ENCODE data around the gene CFLAR. TPM values are rescaled to one million over a fixed set of nuclear protein-coding genes. Genes with fewer than 3 reads are reported as not detected.

Gene CFLAR
- polyA plus RNA-seq, 1 of the 3 experiments (the other 2 are of a cell fraction), result 23.7 TPM

DNA sequence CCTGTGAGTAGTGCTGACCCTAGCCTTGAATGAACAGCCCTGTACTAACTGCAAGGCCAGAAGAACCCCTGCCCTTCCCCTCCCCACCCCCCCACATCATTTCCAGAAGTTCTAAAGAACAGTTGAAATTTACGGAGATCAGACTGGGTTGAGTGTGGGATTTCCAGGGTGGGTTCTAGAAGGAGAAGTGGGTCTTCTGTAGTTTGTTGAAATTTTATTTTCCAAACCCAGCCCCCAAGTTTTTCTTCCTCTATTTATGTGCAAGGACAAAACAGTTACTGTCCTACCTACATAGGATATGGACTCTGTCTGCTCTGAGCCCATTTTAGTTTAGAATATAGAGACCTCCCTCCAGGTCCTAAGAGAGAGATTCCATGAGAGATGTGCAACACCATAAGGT, 40.7 kb downstream of the CFLAR start:
- Histone ChIP-seq H4K20me1 (ENCODE audit: insufficient read depth) (no peaks in the 10 kb centered on the region), H3K9ac (no peak overlapping the region), H3K79me2 (ENCODE audit: insufficient read depth) (peaks cover 52% of the 10 kb centered on the region; the same call in 1 of the 2 replicates), H3K27me3 (ENCODE audit: insufficient read depth) (no peaks in the 10 kb centered on the region), H3K27ac (ENCODE audit: low read depth in 2 of 2, low read length in 1 of 2) (peak overlapping the region in 1 of 2 experiments; percentile 71; a peak in 1 of 4 replicates), H3F3A (replicated peaks; ENCODE audit: insufficient read depth) (peaks cover 20% of the 10 kb centered on the region), H3K9me3 (no peaks in the 10 kb centered on the region), H3K4me1 (ENCODE audit: control insufficient read depth in 1 of 2, insufficient read depth in 2 of 2, low read depth in 1 of 2, low read length in 1 of 2) (peaks cover 5 to 20% of the 10 kb centered on the region in 2 experiments; a peak in 3 of 4 replicates), H3K36me3 (replicated peaks in 1 of 2; ENCODE audit: control insufficient read depth in 1 of 2, insufficient read depth in 2 of 2, low read length in 1 of 2) (peaks cover 8 to 39% of the 10 kb centered on the region in 2 experiments), H3K9me2 (no peaks in the 10 kb centered on the region), H3K4me2 (no peak overlapping the region), H2AFZ (ENCODE audit: low read depth) (no peak overlapping the region), H3K4me3 (ENCODE audit: low read depth in 2 of 2, low read length in 1 of 2) (no peak overlapping the region)
- ChIA-PET CTCF (interaction anchor here (2.4 to 2.9 kb wide), 3 partner anchors 12 to 255 kb away, joined by 13 to 21 read pairs (median 17); no protein-coding TSS in a partner anchor), POLR2A (no interaction called here)
- no peak for DNase-seq
- WGBS (ENCODE audit: low lambda C conversion rate), result 100% methylated on average over 1 of the region's 1 CpG
- TF ChIP-seq POLR2AphosphoS5 (IDR thresholded peaks at IDR 0.05; ENCODE audit: low read depth, low read length) (no peak), FOSL2 (IDR thresholded peaks at IDR 0.05; ENCODE audit: borderline replicate concordance, low read depth) (no peak), GATA2 (CRISPR knock-in tag; IDR thresholded peaks at IDR 0.05) (no peak), SIN3A (IDR thresholded peaks at IDR 0.05; ENCODE audit: borderline replicate concordance, low read depth, low read length) (no peak), EZH2phosphoT487 (IDR thresholded peaks at IDR 0.05; ENCODE audit: borderline replicate concordance, low read depth) (no peak), CHD2 (IDR thresholded peaks at IDR 0.05; ENCODE audit: low read length, partially characterized antibody) (no peak), TAF1 (IDR thresholded peaks at IDR 0.05; ENCODE audit: borderline replicate concordance, low read depth, low read length) (no peak), YY1 (IDR thresholded peaks at IDR 0.05; ENCODE audit: low read depth) (no peak), ZBTB33 (IDR thresholded peaks at IDR 0.05; ENCODE audit: borderline replicate concordance, low read depth) (no peak), EP300 (IDR thresholded peaks at IDR 0.05; ENCODE audit: borderline replicate concordance in 1 of 2, low read depth in 1 of 2, low read length in 1 of 2) (no peak), RXRA (IDR thresholded peaks at IDR 0.05; ENCODE audit: borderline replicate concordance, low read depth) (no peak), IRF3 (IDR thresholded peaks at IDR 0.05; ENCODE audit: low read depth, low read length) (no peak), TCF12 (IDR thresholded peaks at IDR 0.05) (no peak), GABPA (IDR thresholded peaks at IDR 0.05; ENCODE audit: low read depth) (no peak), PBX3 (IDR thresholded peaks at IDR 0.05) (no peak), SMC3 (IDR thresholded peaks at IDR 0.05; ENCODE audit: low read depth, low read length) (no peak)
- TF ChIP-seq, protein P1, sequence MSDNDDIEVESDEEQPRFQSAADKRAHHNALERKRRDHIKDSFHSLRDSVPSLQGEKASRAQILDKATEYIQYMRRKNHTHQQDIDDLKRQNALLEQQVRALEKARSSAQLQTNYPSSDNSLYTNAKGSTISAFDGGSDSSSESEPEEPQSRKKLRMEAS (IDR thresholded peaks at IDR 0.05; ENCODE audit: low read depth), result no peak
- TF ChIP-seq, protein P2, sequence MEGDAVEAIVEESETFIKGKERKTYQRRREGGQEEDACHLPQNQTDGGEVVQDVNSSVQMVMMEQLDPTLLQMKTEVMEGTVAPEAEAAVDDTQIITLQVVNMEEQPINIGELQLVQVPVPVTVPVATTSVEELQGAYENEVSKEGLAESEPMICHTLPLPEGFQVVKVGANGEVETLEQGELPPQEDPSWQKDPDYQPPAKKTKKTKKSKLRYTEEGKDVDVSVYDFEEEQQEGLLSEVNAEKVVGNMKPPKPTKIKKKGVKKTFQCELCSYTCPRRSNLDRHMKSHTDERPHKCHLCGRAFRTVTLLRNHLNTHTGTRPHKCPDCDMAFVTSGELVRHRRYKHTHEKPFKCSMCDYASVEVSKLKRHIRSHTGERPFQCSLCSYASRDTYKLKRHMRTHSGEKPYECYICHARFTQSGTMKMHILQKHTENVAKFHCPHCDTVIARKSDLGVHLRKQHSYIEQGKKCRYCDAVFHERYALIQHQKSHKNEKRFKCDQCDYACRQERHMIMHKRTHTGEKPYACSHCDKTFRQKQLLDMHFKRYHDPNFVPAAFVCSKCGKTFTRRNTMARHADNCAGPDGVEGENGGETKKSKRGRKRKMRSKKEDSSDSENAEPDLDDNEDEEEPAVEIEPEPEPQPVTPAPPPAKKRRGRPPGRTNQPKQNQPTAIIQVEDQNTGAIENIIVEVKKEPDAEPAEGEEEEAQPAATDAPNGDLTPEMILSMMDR (IDR thresholded peaks at IDR 0.05), result no peak
- TF ChIP-seq, protein P3, sequence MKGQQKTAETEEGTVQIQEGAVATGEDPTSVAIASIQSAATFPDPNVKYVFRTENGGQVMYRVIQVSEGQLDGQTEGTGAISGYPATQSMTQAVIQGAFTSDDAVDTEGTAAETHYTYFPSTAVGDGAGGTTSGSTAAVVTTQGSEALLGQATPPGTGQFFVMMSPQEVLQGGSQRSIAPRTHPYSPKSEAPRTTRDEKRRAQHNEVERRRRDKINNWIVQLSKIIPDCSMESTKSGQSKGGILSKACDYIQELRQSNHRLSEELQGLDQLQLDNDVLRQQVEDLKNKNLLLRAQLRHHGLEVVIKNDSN (IDR thresholded peaks at IDR 0.05; ENCODE audit: borderline replicate concordance, low read depth), result no peak

Data from SK-N-SH (cell line).